IPS DF 4.7 (cell line): Measurements from ENCODE around the gene GRSF1.
"Not testable (repeated sequence)": the region's sequence is repeated elsewhere in the genome, so short reads cannot be mapped to it uniquely, and the experiment has no call there.

ENCODE experiments used
- DNase-seq: peaks from one replicate; pipeline ENCODE4 v3.0.0-alpha.2; 2013; ENCODE audit warnings: low spot score; ENCODE audit errors: extremely low read depth

Gene GRSF1

GRCh38 chr4:70836081-70836480 is 3.6 kb downstream of the GRSF1 start:
- no peak for DNase-seq

- no peak for DNase-seq
Measured at GRCh38 chr4:70833675-70834074, 6.0 kb downstream of the GRSF1 start.

GRCh38 chr4:70831293-70831692 is 8.4 kb downstream of the GRSF1 start:
- no peak for DNase-seq

- DNase-seq, result no peak
Measured at GRCh38 chr4:70830054-70830453, 9.6 kb downstream of the GRSF1 start.

GRCh38 chr4:70829492-70829891 is 10.2 kb downstream of the GRSF1 start:
- no peak for DNase-seq

- DNase-seq, result no peak
Measured at GRCh38 chr4:70829015-70829414, 10.7 kb downstream of the GRSF1 start.

GRCh38 chr4:70818921-70819320 is 20.8 kb downstream of the GRSF1 start:
- DNase-seq, result no peak

- DNase-seq, result no peak
Measured at GRCh38 chr4:70818173-70818855, 21.4 kb downstream of the GRSF1 start.

- DNase-seq, result no peak
Measured at GRCh38 chr4:70816894-70817293, 22.8 kb downstream of the GRSF1 start.

GRCh38 chr4:70815370-70815769 is 24.3 kb downstream of the GRSF1 start:
- no peak for DNase-seq

GRCh38 chr4:70808151-70808550 is 31.5 kb downstream of the GRSF1 start:
- no peak for DNase-seq

- DNase-seq, result no peak
Measured at GRCh38 chr4:70802928-70803580, 36.6 kb downstream of the GRSF1 start.

GRCh38 chr4:70801265-70801809 is 38.4 kb downstream of the GRSF1 start:
- DNase-seq, result no peak

- DNase-seq, result no peak
Measured at GRCh38 chr4:70793626-70794025, 46.1 kb downstream of the GRSF1 start.

GRCh38 chr4:70788733-70789132 is 51.0 kb downstream of the GRSF1 start:
- no peak for DNase-seq

- no peak for DNase-seq
Measured at GRCh38 chr4:70787496-70787895, 52.2 kb downstream of the GRSF1 start.

GRCh38 chr4:70783096-70783495 is 56.6 kb downstream of the GRSF1 start:
- no peak for DNase-seq

- DNase-seq, result no peak
Measured at GRCh38 chr4:70778888-70779422, 60.7 kb downstream of the GRSF1 start.

GRCh38 chr4:70772929-70773555 is 66.6 kb downstream of the GRSF1 start:
- no peak for DNase-seq

GRCh38 chr4:70769396-70769795 is 70.3 kb downstream of the GRSF1 start:
- DNase-seq, result not testable (repeated sequence)

- DNase-seq, result no peak
Measured at GRCh38 chr4:70768301-70768948, 71.3 kb downstream of the GRSF1 start.
